GM21423 (cell line): ENCODE results near the gene SERPINA6.
"Not testable (repeated sequence)": the region's sequence is repeated elsewhere in the genome, so short reads cannot be mapped to it uniquely, and the experiment has no call there.

ENCODE experiments used
- ATAC-seq: cut with Tn5 transposase; IDR thresholded peaks from one replicate; pipeline ENCODE4 v1.9.1; 2021; ENCODE audit warnings: mild to moderate bottlenecking, moderate library complexity; ENCODE audit not compliant: unreplicated experiment

SERPINA6 gene

DNA sequence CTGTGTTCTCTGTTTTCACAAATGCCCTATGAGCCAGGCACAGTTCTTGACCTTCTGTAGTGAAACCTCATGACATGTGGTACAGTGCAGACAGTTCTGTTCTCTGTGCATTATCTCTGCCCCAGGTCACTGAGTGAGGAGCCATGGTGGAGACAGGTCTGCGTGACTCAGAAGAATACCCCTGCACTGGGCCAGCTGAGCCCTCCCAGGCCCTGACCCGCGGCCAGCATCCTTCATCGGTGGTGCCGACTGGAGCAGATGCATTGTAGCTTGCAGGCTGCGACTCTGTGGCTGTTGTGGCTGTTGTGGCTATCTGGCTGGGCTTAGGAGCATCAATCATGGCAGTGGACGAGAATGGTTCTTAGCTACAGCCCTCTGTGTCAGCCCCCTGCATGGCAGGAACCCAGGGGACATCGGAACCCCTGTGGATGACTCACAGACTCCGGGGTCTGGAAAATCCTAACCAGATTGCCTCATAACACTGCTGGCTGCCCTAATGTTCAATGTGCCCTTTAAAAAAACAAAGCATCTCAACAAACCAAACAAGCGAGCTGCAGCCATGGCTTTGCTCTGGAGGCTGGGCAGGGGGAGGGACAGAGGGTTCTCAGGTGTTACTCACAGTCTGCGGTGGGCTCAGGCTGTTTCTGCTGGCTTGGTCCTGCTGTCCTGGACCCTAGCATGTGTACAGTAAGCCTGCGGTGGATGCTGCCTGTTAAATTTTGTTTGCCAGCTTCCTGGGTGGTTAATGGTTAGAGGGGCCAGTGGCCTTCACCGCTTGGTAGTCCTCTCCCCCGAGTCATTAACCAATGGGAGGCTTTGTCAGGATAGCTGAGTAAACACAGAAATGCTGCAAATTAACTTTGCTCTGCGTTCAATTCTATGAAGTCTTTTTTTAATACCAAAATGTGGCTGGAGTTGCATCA, at the start of gene SERPINA6:
Gene SERPINA6 (minus strand): TSS at position 689 of the 923 bp plus-strand sequence. CDS start 8,688 bp downstream, outside the sequence.
- ATAC-seq = no peak

- no peak for ATAC-seq
These were observed 49.0 kb upstream of the SERPINA6 start for GRCh38 chr14:94372021-94372605.

DNA sequence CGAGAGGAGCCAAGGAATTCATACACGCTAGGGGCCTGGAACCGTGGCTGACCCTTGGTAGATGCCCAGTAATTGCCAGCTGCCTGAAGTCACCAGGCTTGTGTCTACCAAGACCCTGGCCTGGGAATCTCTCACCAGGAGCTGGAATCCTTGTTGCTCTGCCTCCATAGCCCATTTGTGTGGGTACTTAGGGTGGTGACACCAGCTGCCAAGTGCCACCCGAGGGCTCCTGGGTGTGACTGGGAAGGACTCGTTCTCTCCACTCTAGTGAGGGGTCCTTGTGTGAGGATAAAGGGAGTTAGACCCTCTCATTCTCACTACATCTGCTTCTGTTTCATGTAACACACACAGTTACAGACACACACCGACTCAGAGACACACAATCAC, 47.4 kb upstream of the SERPINA6 start:
- ATAC-seq = no peak

- ATAC-seq = not testable (repeated sequence)
These were observed 46.8 kb upstream of the SERPINA6 start for GRCh38 chr14:94369766-94370523.

DNA sequence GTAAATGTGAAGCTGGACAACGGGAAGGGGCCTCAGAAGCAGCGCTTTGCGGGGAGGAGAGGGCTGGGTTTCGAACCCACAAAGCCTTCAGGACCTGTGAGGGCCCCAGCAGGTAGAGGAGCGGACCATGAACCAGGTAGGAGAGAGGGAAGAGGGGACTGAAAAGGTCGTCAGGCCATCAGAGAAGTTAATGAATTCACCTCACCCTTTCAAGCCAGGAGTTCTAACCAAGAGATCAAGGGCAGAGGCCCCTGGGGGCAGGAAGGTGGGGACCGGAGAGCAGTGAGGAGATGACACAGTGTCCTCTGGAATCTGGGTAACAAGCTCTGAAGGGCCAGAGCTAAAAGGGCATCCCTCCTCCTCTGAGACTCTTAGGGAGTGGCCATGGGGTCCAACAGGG, 45.8 kb upstream of the SERPINA6 start:
- ATAC-seq = no peak

DNA sequence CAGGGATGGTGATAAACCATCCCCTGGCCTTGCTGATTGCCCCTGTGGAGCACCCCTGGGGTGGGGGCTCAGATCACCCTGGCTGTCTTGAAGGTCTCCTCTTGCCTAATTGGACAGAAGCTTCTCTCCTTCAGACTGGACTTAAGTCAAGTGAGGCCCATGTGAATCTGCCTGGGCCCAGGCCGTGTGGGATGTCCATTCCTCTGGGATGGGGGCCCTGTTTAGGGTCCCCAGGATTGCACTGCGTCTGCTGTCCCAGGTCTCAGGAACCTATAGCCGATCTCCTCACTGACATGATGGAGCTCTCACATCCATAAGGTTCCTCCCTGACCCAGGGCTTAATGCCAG, 45.1 kb upstream of the SERPINA6 start:
- no peak for ATAC-seq

GRCh38 chr14:94367347-94368242, 44.5 kb upstream of the SERPINA6 start:
- ATAC-seq = no peak

DNA sequence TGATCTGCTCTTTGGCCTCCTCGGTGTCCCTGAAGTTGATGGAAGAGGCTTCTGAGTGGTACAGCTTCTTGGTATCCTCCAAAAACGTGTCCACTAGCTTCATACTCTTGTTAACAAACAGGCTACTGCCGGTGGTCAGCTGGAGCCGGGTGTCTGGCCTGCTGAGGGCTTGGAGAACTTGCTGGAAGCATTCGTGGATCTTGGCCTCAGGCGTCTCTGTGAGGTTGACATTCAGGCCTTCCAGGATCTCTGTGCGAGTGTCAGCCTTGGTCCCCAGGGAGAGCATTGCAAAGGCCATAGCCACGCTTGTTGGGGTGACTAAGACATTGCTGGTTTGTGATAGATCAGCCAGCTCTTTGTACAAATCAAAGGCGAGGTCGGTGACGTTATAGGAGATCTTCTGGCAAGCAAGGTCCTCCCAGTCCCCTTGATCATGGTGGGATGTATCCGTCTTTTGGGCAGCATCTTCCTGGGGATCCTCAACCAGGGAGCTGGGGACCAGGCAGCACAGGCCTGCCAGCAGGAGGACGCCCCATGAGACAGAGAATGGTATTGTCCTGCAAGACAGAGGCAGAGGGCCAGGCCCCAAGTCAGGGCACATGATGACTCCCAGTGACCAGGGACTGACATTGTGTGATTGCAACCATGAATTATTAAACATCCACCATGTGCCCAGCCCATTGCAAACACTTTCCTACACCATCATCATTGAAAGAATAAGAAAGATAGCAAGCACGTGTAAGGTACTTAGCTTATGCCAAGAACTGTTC, 43.2 kb upstream of the SERPINA6 start, which contains the start of gene SERPINA2:
Gene SERPINA2 (minus strand): TSS at position 553 of the 770 bp plus-strand sequence.
- ATAC-seq = no peak

- ATAC-seq = no peak
These were observed 42.5 kb upstream of the SERPINA6 start for GRCh38 chr14:94365624-94366023.

DNA sequence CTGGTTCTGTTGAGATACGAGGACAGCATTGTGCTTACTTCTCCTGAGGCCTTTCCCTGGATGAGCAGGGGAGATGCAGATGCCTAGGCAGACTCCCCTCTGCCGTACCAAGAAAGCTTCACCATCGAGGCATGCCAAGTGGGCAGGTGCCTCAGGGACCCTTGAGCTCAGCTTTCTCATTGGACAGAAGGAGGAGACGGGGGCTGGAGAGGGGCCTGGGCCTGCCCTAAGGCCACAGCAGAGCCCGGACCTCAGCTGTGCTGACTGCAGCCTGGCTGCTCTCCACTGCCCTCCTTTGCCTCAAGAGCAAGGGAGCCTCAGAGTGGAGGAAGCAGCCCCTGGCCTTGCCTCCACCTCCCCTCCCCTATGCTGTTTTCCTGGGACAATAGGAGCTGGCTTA, 41.8 kb upstream of the SERPINA6 start:
- ATAC-seq = no peak

GRCh38 chr14:94364037-94364436, 40.9 kb upstream of the SERPINA6 start:
- no peak for ATAC-seq

- no peak for ATAC-seq
These were observed 40.1 kb upstream of the SERPINA6 start for GRCh38 chr14:94363151-94363624.

GRCh38 chr14:94362614-94363133, 39.5 kb upstream of the SERPINA6 start:
- no peak for ATAC-seq

DNA sequence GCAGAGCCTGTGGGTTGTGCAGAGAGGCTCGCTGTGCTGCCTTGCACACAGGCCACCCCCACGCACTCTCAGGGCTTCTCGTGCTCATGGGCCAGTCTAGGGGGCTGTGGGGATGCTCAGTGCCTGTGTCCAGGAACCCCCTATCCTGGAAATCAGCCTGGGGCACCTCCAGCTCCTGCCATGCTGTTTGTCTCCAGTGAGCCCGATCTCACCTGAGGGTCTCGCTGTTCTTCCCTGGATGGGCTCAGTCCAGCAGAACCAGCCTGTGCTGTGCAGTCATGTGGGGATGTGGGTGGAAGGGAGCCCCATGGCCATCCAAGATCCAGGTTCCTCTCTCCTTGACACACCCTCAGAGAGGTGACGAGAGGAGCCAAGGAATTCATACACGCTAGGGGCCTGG, 38.5 kb upstream of the SERPINA6 start:
- no peak for ATAC-seq

GRCh38 chr14:94360945-94361565, 37.9 kb upstream of the SERPINA6 start:
- ATAC-seq = no peak

DNA sequence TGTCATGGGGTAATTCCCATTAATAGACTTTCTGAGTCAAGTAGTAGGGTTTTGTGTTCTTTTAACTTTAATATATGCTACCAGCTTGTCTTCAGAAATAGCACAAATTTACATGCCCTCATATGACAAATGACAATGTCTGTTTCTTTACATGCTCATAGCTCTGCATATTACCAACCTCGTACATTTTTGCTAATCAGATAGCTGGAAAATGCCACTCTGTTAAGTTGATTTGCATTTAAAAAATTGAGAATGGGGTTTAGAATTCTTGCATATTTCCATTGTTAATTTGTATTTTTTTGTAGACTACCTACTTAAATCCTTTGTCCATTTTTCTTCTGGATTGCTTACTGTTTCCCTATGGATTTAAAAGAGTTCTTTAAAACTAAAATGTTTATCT, 34.0 kb upstream of the SERPINA6 start:
- no peak for ATAC-seq

- ATAC-seq = no peak
These were observed 33.4 kb upstream of the SERPINA6 start for GRCh38 chr14:94356379-94357056.

DNA sequence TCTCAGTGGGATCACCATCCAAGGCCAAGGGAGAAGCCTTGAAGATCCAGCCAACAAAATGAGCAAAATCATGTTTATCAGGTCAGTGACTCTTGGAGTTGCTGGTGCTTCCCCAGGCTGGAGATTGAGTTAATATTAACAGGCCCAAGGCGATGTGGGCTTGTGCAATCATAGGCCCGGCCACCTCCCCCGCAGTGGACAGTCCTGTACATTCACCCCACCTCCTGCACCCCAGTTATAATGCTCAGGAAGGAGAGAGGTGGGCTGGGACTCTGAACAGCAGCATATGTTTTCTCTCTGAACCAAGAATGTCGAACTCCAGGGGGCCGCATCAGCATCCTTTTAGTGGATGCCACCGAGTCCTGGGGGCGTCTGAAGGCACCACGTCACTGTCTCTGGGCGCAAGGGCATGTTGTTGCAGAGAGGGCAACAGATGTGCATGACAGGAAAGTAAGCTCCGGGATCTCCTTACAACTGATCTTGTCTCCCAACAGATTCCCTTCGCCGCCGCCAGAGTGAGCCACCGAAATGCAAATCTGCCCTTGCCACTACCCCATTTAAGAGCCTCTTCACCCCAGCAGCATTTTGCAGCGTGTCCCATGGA, 32.2 kb upstream of the SERPINA6 start:
- no peak for ATAC-seq
